Measurements from ENCODE around the gene OR4D2.
"Not testable (repeated sequence)": the region's sequence is repeated elsewhere in the genome, so short reads cannot be mapped to it uniquely, and the experiment has no call there.

Gene OR4D2

DNA sequence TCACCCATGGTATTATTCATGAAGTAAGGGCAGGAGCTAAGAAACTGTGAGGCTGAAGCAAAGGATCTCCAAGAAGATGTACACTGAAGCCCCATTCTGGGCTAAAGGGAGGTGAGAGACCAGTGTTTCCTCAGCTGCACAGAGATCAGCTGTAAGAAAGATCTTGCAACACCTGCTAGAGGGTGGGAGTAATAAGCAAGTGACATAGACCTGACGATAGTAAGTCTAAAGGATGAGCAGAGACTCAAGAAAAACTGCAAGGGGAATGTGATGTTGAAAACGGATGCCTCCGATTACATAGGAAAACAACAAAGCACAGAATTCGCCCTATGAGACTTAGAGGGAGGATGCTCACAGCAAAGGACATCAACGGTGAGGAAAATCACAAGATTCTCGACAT, at the start of gene OR4D2:
OR4D2 (plus strand) TSS at position 301 of the 400 bp plus-strand sequence. CDS start 2,674 bp downstream, outside the sequence.
- DNase-seq: no peak

DNA sequence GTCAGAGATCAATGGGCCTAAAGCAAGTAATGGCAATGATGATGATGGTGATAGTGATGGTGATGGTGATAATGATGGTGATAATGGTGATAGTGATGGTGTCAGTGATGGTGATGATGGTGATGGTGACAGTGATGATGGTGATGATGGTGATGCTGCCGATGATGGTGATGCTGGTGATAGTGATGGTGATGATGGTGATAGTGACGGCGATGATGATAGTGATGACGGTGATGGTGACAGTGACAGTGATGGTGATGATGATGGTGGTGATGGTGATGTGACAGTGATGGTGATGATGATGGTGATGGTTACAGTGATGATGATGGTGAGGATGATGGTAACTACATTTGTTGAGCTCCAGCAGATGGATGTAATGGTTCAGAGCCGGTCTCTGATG, 49.4 kb upstream of the OR4D2 start:
- no peak for DNase-seq

- no peak for DNase-seq
These were observed 47.3 kb upstream of the OR4D2 start for GRCh38 chr17:58119491-58119890.

- peak; percentile 9 to 59 for DNase-seq
These were observed 46.5 kb upstream of the OR4D2 start for GRCh38 chr17:58120195-58120822.

GRCh38 chr17:58121925-58122324, 44.9 kb upstream of the OR4D2 start:
- DNase-seq: peak; percentile 47 to 72

- DNase-seq: no peak
These were observed 38.9 kb upstream of the OR4D2 start for GRCh38 chr17:58127846-58128245.

DNA sequence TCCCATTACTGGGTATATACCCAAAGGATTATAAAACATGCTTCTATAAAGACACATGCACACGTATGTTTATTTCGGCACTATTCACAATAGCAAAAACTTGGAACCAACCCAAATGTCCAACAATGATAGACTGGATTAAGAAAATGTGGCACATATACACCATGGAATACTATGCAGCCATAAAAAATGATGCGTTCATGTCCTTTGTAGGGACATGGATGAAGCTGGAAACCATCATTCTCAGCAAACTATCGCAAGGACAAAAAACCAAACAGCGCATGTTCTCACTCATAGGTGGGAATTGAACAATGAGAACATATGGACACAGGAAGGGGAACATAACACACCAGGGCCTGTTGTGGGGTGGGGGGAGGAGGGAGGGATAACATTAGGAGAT, 34.1 kb upstream of the OR4D2 start:
- not testable (repeated sequence) for DNase-seq

DNA sequence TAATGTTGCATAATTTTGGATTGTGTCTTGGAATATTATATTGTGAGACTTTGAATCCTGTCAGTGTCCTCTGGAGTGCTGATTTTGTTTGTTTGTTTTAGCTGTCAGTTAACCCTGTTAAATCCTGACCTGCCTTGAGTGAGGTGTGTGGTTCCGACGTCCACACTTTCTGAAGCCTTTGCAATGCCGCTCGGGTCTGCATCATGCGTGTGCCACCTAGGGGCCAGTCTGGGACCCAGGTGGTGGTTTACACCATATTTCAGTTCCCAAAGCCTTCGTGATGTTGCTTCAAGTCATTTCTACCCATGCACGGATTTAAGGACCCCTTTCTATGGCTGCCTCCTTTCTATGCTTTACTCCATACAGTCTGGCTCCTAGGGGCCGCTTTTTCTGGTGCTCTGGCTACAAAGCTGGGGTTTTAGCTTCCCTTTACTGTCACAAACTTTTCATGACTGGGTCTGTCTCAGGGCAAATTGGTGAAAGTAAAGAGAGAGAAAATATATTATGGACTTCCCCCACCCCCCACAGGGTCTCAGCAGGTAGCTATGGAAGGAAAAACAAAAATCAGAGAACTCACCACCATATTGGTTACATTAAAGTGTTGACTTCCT, 30.0 kb upstream of the OR4D2 start:
- DNase-seq: no peak

GRCh38 chr17:58141505-58141904, 25.3 kb upstream of the OR4D2 start:
- no peak for DNase-seq

DNA sequence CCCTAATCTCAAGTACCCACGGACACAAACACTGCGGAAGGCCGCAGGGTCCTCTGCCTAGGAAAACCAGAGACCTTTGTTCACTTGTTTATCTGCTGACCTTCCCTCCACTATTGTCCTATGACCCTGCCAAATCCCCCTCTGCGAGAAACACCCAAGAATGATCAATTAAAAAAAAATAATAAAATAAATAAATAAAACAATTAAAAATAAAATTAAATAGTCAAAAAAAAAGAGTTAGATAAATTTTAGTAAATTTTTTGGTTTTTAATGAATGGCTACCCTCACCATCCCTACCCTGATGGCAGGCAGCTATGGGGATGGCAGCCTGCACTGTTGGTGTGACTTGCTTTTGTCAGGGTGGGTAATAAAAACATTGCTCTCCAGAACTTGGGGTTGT, 23.4 kb upstream of the OR4D2 start:
- DNase-seq: not testable (repeated sequence)

GRCh38 chr17:58144801-58145200, 22.0 kb upstream of the OR4D2 start:
- no peak for DNase-seq

- no peak for DNase-seq
These were observed 18.8 kb upstream of the OR4D2 start, which contains the start of gene OR4D1 for GRCh38 chr17:58147930-58148434. Gene OR4D1 (plus strand): TSS chr17:58148384. CDS start chr17:58155154, 6,770 bp downstream.

DNA sequence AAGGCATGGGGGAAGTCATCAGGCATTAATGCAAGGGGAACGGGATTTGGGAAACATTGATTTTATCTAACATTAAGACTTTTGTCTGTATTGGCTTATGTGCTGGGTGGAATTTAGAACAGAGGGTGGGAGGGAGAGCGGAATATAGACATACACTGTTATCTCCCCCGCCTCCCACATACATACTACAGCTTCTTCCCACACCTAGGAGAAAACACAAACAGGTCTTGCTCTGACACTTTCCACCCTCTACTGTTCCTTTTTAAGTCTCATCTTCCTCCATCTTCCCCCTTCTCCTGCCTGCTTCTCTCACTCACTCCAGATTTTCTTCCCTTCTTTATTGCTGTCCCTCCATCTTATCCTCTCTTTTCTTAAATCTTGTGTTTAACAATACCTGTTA, 18.2 kb upstream of the OR4D2 start:
- no peak for DNase-seq

- DNase-seq: no peak
These were observed 16.4 kb upstream of the OR4D2 start for GRCh38 chr17:58150394-58150793.

DNA sequence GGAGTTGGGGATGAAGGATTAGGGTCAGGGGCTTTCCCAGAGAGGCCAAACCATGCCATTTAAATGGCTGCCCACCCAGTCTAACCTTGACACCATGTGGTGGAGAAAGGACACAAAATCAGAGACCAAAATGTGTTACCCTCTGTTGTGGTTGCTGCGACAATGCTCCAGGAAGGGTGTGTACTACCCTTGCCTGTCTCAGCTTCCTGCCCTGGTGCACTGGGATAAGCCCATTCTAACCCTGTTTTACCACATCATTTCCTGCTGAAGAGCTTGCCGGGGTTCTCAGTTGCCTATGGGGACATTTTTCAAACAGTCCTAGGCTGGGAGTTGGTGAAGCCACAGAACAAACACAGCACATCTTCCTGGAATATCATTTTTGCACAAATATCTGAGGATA, 13.7 kb upstream of the OR4D2 start:
- peak; percentile 75 to 85 for DNase-seq

DNA sequence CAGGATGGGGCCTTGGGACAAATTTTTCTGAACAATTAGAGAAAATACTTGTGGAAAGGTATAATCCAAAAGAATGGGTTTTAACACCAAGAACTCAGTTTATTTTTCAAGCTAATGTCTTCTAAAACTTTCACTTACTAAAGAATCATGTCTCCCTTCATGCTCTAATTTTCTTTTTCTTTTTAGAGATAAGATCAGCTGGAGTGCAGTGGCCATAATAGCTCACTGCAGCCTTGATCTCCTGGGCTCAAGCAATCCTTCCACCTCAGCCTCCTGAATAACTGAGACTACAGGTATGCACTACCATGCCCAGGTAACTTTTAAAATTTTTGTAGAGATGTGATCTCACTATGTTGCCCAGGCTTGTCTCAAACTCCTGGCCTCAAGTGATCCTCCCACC, 13.1 kb upstream of the OR4D2 start:
- no peak for DNase-seq

DNA sequence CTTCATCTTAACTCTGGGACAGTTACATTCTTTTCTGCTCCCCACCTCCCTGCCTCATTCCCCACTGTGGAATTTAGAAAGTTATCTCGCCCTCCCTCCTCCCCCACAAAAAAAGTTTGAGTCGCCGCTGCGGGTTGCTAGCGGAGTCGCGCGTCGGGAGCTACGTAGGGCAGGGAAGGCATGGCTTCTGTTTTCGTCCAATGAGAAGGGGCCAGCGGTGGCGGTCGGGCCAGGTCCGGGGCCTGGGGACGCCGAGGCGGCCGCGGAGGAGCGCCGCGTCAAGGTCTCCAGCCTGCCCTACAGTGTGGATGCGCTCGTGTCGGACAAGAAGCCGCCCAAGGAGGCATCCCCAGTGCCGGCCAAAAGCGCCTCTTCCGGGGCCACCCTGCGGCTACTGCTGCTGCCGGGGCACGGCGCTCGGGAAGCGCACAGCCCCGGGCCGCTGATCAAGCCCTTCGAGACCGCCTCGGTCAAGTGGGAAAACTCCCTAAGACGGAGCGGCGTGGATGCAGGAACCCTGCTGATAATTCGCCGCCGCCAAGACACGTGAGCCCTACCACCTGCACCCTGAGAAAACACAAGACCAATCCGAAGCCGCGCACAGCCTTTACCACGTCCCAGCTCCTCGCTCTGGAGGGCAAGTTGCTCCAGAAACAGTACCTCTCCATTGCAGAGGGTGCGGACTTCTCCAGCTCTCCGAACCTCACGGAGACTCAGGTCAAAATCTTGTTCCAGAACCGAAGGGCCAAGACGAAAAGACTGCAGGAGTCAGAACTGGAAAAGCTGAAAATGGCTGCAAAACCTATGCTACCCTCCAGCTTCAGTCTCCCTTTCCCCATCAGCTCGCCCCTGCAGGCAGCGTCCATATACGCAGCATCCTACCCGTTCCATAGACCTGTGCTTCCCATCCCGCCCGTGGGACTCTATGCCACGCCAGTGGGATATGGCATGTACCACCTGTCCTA, 9.7 kb upstream of the OR4D2 start:
- peak; percentile 56 to 71 for DNase-seq

GRCh38 chr17:58158181-58158580, 8.6 kb upstream of the OR4D2 start:
- no peak for DNase-seq

- DNase-seq: no peak
These were observed 5.2 kb upstream of the OR4D2 start for GRCh38 chr17:58161566-58161965.

GRCh38 chr17:58165981-58166380, 801 bp upstream of the OR4D2 start:
- no peak for DNase-seq

DNA sequence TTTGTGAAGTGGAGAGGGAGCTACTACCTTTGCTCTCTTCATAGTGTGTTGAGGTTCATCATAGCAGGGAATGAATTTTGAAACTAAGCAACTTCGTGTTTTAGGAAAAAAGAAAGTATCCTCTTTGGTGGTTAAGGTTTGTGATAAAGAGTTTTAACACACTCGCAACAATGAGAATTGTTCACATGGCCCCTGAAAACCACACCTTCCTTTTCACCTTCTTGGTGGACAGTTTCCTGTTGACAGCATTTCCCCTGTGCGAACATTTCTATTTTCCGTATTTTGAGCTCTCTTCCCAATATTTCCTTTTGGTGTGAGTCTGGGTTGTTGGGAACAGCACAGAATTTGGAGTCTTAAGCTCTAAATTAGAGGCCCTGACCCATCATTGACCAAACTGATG, 3.8 kb downstream of the OR4D2 start:
- DNase-seq: peak in 1 of 2 donors; percentile 30

DNA sequence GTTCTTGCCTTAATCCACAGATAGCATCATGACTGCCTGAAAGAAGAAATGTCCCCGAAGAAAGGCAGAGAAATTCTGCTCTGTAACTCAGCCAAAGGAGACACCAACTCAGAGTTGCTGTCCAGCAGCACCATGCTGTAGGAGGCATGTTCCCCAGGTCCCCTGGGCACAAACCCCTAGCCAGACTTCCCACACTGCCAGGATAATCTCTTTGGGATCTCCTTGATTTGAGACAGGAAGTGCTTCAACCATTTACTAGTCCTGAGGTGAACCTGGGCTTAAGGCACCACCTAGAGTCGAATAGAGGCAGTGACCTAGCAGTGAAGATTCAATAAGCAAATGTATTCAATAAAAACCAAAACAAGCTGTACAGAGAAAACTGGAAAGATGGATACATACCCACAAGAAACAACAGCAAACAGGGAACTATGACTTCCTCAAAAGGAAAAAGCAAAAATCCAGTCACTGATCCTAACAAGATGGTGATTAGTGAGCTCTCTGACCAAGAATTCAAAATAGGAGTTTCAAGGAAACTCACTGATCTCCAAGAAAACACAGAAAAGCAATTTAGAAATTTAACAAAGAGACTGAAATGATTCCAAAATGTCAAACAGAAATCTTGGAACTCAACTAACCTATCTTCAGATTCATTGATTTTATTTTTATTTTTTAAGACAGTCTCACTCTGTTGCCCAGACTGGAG, 5.7 kb downstream of the OR4D2 start:
- DNase-seq: peak; percentile 41 to 74

GRCh38 chr17:58174871-58175270, 8.1 kb downstream of the OR4D2 start:
- DNase-seq: no peak
